GM12872 (cell line): ENCODE data around the gene CD2.

Experiments
- CTCF ChIP-seq: IDR thresholded peaks from 3 replicates; pipeline ENCODE4 v1.5.1; 2011; ENCODE audit warnings: low read depth, mild to moderate bottlenecking, low read length, moderate library complexity; ENCODE audit not compliant: insufficient read depth

CD2 gene

GRCh38 chr1:116711263-116711840 is 42.9 kb upstream of the CD2 start:
- no peak for TF ChIP-seq CTCF

- TF ChIP-seq CTCF: no peak
Measured at GRCh38 chr1:116712510-116712909, 41.7 kb upstream of the CD2 start.

GRCh38 chr1:116713474-116713873 is 40.8 kb upstream of the CD2 start:
- no peak for TF ChIP-seq CTCF

GRCh38 chr1:116716391-116716790 is 37.8 kb upstream of the CD2 start:
- no peak for TF ChIP-seq CTCF

GRCh38 chr1:116717318-116717717 is 36.9 kb upstream of the CD2 start:
- TF ChIP-seq CTCF: no peak

- no peak for TF ChIP-seq CTCF
Measured at GRCh38 chr1:116720364-116721038, 33.7 kb upstream of the CD2 start.

- TF ChIP-seq CTCF: no peak
Measured at GRCh38 chr1:116721039-116721405, 33.2 kb upstream of the CD2 start.
